Activated naive CD4-positive, alpha-beta T cell treated with anti-CD3 and anti-CD28 coated beads, Interleukin-2, amount 50 U/mL, for 24 hours (primary cell): Measurements from ENCODE around the gene RNF150.

Source experiments
- H3K27ac Mint-ChIP-seq: one replicate; pipeline ENCODE4 v1.8.0; 2021; ENCODE audit warnings: mild to moderate bottlenecking, mixed read lengths
- H3K27me3 Mint-ChIP-seq: one replicate; pipeline ENCODE4 v1.8.0; 2021; ENCODE audit warnings: mixed read lengths
- H3K36me3 Mint-ChIP-seq: one replicate; pipeline ENCODE4 v1.8.0; 2021; ENCODE audit warnings: mixed read lengths
- H3K4me1 Mint-ChIP-seq: one replicate; pipeline ENCODE4 v1.8.0; 2021; ENCODE audit warnings: mixed read lengths
- H3K4me3 Mint-ChIP-seq: one replicate; pipeline ENCODE4 v1.8.0; 2021; ENCODE audit warnings: mild to moderate bottlenecking, mixed read lengths
- H3K9me3 Mint-ChIP-seq: one replicate; pipeline ENCODE4 v1.8.0; 2021; ENCODE audit warnings: mixed read lengths

RNF150 gene

DNA sequence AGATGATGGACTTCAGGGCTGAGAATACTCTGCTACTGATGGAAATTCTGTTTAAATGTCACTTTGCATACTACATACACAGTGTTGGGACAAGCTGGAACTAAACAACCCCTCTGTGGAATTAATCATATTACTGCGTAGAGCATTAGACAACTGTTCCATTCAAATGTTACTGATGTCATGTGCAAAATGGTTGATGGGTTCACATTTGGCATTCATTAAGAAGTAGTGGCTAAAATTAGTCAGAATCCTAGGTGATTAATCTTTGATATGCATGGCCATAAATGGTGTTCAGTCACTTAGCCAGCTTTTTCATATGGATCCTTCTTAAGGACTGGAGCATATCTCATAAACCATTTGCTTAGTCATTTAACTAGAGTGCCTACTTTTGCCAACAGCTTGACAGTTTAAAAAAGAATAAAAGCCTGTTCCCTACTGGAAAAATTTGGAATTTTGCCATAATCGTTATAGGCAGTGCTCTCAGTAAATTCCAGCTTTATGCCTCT lies 105.2 kb downstream of the RNF150 start:
- Mint-ChIP-seq H3K36me3 (no peaks in the 10 kb centered on the region), H3K27me3 (no peaks in the 10 kb centered on the region), H3K4me3 (no peak overlapping the region), H3K27ac (no peak overlapping the region), H3K4me1 (no peaks in the 10 kb centered on the region), H3K9me3 (peaks cover under 1% of the 10 kb centered on the region)

DNA sequence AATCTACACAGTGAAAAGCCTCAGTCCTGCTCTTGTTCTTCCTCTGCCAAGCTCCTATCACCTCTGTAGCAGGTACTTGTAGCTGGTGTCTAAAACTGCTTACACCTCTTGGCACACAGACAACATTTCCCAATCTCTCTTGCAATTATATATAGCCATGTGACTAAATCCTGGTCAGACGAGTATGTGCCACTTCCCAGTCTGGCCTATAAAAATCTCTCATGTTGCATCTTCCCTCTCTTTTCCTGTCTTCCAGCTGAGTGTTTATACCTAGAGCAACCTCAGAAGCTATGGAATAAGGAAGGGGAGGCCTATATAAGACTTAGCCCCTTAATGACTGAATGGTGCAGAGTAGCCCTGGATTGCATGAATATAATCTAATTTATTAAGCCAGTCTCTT lies 105.8 kb downstream of the RNF150 start:
- H3K36me3 Mint-ChIP-seq: no peaks in the 10 kb centered on the region
- H3K4me1 Mint-ChIP-seq: no peaks in the 10 kb centered on the region
- H3K27ac Mint-ChIP-seq: no peak overlapping the region
- H3K9me3 Mint-ChIP-seq: no peaks in the 10 kb centered on the region
- no peak overlapping the region for H3K4me3 Mint-ChIP-seq
- H3K27me3 Mint-ChIP-seq: no peaks in the 10 kb centered on the region

DNA sequence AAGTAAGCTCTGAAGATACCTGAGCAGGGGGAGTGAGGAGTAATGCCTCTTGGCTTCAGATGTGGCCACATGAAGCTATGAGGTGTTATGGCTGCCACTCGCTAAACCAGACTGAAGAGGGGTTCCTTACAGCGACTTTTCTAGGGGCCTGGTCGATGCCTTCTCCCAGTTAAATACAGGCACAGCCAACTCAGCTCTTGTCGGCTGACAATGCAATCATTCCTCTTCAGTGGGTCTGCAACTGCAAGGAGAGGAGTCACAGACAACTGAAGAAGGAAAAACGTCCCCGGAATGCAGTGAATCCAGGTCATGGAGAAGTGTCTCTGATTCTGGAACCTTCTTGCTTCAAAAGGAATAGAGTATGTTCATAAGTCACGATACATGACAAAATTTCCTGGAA lies 106.4 kb downstream of the RNF150 start:
- Mint-ChIP-seq H3K4me3 (no peak overlapping the region), H3K4me1 (no peaks in the 10 kb centered on the region), H3K27me3 (no peaks in the 10 kb centered on the region), H3K36me3 (no peaks in the 10 kb centered on the region), H3K9me3 (no peaks in the 10 kb centered on the region), H3K27ac (no peak overlapping the region)

DNA sequence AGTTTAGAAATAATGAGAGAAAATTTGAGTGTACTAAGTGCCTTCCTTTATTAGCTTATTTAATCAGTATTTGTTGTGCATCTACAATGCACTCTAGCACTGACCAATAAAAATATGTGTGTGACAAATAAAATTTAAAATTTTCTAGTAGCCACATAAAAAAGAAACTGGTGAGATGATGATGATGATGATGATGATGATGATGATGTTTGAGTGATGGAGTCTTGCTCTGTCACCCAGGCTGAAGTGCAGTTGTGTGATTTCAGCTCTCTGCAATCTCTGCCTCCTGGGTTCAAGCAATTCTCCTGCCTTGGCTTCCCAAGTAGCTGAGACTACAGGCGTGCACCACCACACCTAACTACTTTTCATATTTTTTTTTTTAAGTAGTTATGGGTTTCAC lies 110.2 kb downstream of the RNF150 start:
- Mint-ChIP-seq H3K27ac (no peak overlapping the region), H3K27me3 (peaks cover 2% of the 10 kb centered on the region), H3K4me1 (no peaks in the 10 kb centered on the region), H3K36me3 (no peaks in the 10 kb centered on the region), H3K9me3 (no peaks in the 10 kb centered on the region), H3K4me3 (no peak overlapping the region)

DNA sequence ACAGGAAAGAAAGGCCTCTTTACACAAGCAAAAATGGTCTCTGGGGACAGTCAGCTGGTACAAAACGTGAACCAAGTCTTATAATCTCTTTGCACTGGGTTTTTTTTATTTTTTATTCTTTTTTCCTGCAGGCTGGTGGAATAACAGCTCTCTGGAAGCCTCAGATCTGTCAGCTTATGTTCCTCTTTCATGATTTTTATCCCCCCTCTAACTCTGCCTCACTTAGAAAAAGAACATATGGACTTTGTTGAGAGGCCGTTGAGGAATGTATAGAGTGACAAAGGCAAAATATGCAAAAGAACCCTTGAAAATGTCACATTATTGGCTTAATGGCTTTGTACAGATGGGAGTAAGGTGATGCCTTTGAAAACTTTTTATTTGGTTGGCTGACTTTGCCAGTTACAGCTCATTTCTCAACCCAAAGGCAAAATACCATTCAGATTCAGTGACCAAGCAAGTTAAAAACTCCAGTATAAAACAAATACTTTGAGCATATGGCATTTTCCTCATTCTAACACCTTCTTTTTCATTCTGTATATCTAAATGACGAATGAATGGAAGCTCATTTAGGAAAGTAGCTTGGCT lies 111.1 kb downstream of the RNF150 start:
- Mint-ChIP-seq H3K4me3 (no peak overlapping the region), H3K27me3 (peaks cover 2% of the 10 kb centered on the region), H3K27ac (no peak overlapping the region), H3K36me3 (no peaks in the 10 kb centered on the region), H3K9me3 (no peaks in the 10 kb centered on the region), H3K4me1 (no peaks in the 10 kb centered on the region)

DNA sequence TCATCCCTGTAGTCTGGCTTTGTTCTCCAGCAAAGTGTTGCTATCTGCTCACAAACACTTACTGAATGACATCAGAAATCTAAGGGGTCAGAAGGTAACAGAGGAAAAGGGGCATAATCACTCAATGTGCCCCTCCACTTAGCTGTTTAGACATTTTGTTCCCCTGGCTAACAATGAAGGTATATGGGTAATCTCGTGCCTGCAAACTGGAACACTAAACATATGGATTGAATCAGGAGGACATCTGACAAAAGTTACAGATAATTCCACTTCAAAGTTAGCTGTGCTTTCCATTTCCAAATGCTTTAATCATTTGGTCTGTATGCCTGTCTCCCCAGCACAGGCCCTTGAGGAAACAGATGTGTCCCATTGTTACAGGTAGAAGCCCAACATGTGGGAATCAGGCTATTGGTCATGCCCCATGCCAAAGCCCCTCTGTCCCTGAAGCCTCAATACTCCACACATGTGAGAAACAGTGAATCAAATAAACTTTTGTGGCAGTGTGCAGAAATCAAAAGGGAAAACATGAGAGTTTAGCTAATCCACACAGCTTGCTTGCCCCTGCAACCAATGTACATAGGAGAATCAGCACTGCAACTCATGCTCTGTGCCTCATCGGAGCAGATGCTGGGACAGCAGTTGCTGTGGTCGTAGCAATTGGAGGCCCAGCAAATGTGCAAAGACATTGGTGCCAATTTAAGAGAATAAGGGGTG lies 111.7 kb downstream of the RNF150 start:
- Mint-ChIP-seq H3K27ac (no peak overlapping the region), H3K4me3 (no peak overlapping the region), H3K36me3 (no peaks in the 10 kb centered on the region)

DNA sequence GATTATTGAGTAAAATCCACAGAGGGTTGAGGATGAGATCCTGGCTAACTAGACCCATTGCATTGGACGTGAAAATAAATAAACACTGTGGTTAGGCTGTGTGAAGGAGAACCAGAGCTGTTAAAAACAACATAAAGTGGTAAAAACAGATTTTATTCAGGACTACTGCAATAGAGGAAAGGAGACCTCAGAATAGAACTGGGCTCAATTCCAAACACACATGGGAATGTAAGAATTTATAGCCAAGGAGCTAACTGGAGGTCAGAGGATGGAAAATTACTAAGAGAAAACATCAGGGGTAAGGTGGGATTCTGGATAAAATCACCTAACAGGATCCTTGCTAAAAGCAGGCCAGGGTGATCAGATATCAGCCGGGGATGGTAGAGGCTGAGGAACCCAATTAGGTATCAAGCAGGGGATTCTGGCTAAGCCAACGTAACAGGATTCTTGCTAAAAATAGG lies 112.4 kb downstream of the RNF150 start:
- Mint-ChIP-seq H3K27me3 (peaks cover 2% of the 10 kb centered on the region), H3K4me1 (no peaks in the 10 kb centered on the region), H3K36me3 (no peaks in the 10 kb centered on the region), H3K4me3 (no peak overlapping the region), H3K9me3 (no peaks in the 10 kb centered on the region), H3K27ac (no peak overlapping the region)

More for the DNA sequence above, 111.7 kb downstream of the RNF150 start:
- Mint-ChIP-seq H3K9me3 (no peaks in the 10 kb centered on the region), H3K27me3 (peaks cover 2% of the 10 kb centered on the region), H3K4me1 (no peaks in the 10 kb centered on the region)

DNA sequence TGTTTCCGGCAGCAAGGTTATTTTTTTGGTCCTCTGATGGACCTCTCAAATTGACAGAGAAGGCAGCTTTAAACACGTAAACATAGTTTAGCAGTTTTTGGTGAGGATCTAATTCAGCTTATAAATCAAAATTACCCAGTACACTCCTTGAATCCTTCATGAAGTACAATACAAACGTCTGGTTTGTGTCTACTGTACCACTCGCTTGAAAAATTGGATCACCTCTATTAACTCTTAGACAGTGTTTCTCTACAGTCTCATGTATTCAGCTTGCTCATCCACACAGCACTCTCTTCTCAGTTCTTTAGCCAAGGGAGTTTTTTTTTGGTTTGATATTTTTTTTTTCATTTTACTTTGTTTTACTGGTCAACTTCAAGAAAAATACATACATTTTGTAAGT lies 113.5 kb downstream of the RNF150 start:
- Mint-ChIP-seq H3K9me3 (no peaks in the 10 kb centered on the region), H3K36me3 (no peaks in the 10 kb centered on the region)

DNA sequence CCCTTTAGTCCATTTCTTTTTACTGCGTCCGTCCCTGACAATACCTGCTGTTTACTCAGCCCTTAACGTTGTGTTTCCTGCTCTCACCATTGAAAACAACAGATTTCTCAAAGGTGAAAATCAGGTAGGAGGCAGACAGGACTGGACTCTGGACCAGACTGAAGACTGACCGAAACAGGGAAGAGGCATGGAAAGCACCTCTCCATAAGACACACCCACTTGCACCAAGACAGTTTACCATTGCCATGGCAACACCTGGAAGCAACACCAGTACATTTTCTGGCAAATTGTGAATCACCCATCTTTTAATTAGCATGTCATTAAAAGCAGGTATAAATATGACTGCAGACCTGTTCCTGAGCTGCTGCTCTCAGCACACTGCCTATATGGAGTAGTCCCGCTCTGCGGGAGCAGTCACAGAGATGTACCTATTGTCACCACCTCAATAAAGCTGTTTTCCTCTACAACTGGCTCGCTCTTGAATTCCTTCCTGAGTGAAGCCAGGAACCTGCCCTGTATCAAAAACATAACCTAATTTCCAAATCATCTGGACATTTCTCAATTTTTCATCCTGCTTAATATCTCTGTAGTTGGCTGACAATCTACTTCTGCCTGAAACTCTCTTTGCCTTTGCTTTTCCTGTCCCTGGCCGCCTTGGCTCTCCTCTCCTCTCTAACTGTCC lies 117.0 kb downstream of the RNF150 start:
- Mint-ChIP-seq H3K4me1 (no peaks in the 10 kb centered on the region), H3K4me3 (no peak overlapping the region), H3K36me3 (no peaks in the 10 kb centered on the region), H3K27me3 (peaks cover 2% of the 10 kb centered on the region), H3K9me3 (no peaks in the 10 kb centered on the region), H3K27ac (no peak overlapping the region)

More for the DNA sequence above, 113.5 kb downstream of the RNF150 start:
- Mint-ChIP-seq H3K27me3 (peaks cover 2% of the 10 kb centered on the region), H3K27ac (no peak overlapping the region), H3K4me3 (no peak overlapping the region), H3K4me1 (no peaks in the 10 kb centered on the region)

DNA sequence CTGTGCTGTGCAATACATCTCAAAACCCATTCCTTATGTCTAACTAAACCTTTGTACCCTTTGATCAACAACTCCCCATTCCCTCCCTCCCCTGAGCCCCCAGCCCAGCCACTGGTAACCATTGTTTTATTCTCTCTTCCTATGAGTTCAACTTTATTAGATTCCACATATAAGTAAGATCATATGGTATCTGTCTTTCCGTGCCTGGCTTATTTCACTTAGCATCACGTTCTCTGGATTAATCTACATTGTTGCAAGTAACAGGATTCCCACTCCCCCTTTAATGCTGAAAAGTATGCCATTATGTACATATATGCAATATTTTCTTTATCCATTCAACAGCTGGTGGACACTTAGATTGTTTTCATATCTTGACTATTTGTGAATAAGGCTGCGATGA lies 119.4 kb downstream of the RNF150 start:
- Mint-ChIP-seq H3K4me1 (no peaks in the 10 kb centered on the region), H3K27me3 (no peaks in the 10 kb centered on the region), H3K27ac (no peak overlapping the region), H3K4me3 (no peak overlapping the region), H3K36me3 (no peaks in the 10 kb centered on the region), H3K9me3 (peaks cover 4% of the 10 kb centered on the region)

DNA sequence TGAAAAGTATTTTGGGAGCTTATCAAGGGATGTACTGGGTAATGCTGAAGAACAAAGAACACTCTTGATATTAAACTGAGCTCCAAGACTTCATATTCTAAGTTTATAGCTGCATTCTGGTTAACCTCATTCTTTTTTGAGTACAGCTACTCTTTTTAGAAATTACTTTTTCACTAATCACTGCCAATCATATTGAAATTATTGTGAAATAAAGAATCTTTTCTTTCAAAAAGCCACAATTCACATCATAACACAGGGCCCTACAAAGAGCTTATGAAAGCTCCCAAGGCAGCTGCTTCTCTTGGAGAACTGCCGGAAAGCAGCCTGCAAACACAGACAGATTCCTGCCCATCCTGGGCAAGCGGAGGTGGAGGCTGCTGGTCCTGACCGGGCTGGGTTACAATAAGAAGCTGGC lies 121.4 kb downstream of the RNF150 start:
- Mint-ChIP-seq H3K27ac (no peak overlapping the region), H3K4me3 (no peak overlapping the region), H3K36me3 (no peaks in the 10 kb centered on the region), H3K27me3 (no peaks in the 10 kb centered on the region), H3K9me3 (peaks cover 4% of the 10 kb centered on the region), H3K4me1 (no peaks in the 10 kb centered on the region)

DNA sequence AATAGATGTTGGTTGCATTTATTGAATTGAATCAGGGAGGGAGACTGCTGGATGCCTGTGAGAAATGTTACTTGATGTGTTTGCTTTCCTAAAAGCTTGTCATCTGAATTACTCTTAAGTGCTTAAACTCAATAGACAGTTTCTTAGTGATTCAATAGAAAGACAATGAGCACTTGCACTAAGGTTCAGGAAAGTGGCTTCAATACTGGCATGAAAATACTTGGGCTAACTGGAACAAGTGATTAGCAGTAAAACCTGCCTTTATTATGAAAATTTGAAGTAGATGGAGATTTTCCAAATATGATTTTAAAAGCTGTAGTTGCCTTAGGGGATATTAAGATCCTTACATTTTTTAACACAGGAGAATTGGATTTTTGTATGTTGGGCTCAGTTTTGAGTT lies 123.3 kb downstream of the RNF150 start:
- Mint-ChIP-seq H3K27me3 (no peaks in the 10 kb centered on the region), H3K4me3 (no peak overlapping the region), H3K4me1 (no peaks in the 10 kb centered on the region), H3K36me3 (no peaks in the 10 kb centered on the region), H3K9me3 (peaks cover 4% of the 10 kb centered on the region), H3K27ac (no peak overlapping the region)

DNA sequence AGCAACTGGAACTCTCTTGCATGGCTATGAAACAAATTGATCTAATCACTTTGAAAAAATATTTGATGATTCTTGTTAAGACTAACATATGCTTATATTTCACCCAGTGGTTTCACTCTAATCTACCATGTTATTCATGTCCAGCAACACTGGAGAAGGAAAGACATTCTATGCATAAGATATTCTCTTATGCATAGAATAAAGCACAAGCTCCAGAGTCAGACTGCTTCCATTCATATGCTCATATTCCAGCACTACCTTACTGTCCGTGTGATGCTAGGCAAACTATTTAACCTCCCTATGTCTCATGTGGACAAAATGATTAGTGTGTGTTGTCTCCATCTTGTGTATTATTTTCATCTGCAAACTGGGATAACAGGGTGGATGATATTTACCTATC lies 124.1 kb downstream of the RNF150 start:
- no peak overlapping the region for H3K27ac Mint-ChIP-seq
- H3K9me3 Mint-ChIP-seq: peaks cover 4% of the 10 kb centered on the region
- no peak overlapping the region for H3K4me3 Mint-ChIP-seq
- H3K36me3 Mint-ChIP-seq: no peaks in the 10 kb centered on the region
- H3K4me1 Mint-ChIP-seq: no peaks in the 10 kb centered on the region
- no peaks in the 10 kb centered on the region for H3K27me3 Mint-ChIP-seq

DNA sequence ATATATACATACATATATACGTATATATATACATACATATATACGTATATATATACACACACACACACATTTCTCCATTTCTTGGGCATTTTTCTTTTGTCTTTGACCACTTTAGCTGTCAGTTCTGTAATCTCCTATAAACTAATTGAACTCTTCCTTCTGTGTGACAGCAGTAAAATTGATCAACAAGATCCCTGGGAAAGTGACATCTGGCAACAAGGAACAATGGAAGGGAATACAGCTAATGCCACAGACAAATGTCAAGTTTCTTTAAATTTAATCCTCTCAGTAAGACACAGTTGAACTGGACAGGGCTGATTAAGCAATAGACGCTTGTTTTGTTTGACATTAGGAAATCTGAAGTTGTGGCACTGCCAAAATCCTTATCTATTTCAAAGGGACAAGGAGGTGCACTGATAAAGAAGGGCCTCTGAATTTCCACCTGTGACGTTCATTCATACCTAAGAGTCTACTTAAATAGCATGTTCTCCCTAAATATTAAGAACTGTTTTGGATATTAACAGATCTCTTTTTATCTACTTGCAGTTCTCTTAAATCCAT lies 126.9 kb downstream of the RNF150 start:
- Mint-ChIP-seq H3K9me3 (peaks cover 4% of the 10 kb centered on the region), H3K27me3 (no peaks in the 10 kb centered on the region)

DNA sequence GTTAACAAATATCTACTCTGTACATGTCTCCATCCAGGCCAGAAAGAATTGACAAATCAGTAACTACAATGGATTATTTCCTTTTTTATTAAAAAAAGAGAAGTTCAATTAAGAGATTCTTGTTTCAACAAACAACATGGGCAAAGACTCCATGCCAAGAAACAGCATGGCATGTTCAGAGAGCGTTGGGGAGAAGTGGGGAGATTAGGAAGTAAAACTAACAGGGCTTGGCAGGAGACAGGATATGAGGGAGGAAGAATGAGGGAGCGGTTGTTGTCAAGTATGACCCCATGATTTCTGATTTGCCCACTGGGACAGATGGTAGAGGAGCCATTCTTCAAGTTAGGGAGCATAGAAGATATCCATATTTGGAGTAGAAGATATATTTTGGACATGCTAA lies 128.4 kb downstream of the RNF150 start:
- H3K27ac Mint-ChIP-seq: no peak overlapping the region
- no peaks in the 10 kb centered on the region for H3K36me3 Mint-ChIP-seq
- H3K4me1 Mint-ChIP-seq: no peaks in the 10 kb centered on the region
- peaks cover 3% of the 10 kb centered on the region for H3K9me3 Mint-ChIP-seq
- no peaks in the 10 kb centered on the region for H3K27me3 Mint-ChIP-seq
- H3K4me3 Mint-ChIP-seq: no peak overlapping the region

More for the DNA sequence above, 126.9 kb downstream of the RNF150 start:
- Mint-ChIP-seq H3K27ac (no peak overlapping the region), H3K4me1 (no peaks in the 10 kb centered on the region), H3K36me3 (no peaks in the 10 kb centered on the region), H3K4me3 (no peak overlapping the region)

DNA sequence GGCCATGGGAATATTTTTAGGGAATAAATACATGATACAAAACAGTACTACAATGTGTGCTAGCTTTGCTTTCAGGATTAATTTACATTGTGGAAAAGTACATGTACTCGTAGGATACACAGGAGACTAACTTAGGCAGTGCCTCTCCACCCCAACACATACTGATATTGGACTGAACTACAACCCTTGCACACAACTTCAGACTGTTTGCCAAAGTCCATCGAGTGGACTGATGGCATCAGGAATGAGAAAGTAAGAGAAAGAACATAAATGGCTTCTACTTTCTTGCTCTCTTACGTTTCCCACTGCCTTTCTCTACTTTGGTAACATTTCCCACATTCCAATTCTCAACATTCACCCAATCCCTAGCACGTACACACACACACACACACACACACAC lies 130.1 kb downstream of the RNF150 start:
- H3K27me3 Mint-ChIP-seq: no peaks in the 10 kb centered on the region
- no peaks in the 10 kb centered on the region for H3K36me3 Mint-ChIP-seq
- no peaks in the 10 kb centered on the region for H3K9me3 Mint-ChIP-seq
- no peak overlapping the region for H3K4me3 Mint-ChIP-seq
- H3K27ac Mint-ChIP-seq: no peak overlapping the region
- H3K4me1 Mint-ChIP-seq: no peaks in the 10 kb centered on the region
